ENCODE results near the gene TMEM101.
"Not testable (repeated sequence)": the region's sequence is repeated elsewhere in the genome, so short reads cannot be mapped to it uniquely, and the experiment has no call there.

Gene TMEM101

GRCh38 chr17:44000871-44001460, 13.8 kb downstream of the TMEM101 start:
- no peak for TF ChIP-seq CTCF (IDR thresholded peaks at IDR 0.05; ENCODE audit: low read depth, low read length)
- no peak for DNase-seq (ENCODE audit: low read depth, low spot score)
- no peak overlapping the region for H3K4me3 ChIP-seq (ENCODE audit: low read depth, low read length)
- in situ Hi-C loops (cut with HindIII; ENCODE audit: low sequenced_read_pairs), result no loop called here

GRCh38 chr17:44000141-44000860, 14.5 kb downstream of the TMEM101 start:
- no peak for DNase-seq (ENCODE audit: low read depth, low spot score)
- H3K4me3 ChIP-seq (ENCODE audit: low read depth, low read length), result no peak overlapping the region
- TF ChIP-seq CTCF (IDR thresholded peaks at IDR 0.05; ENCODE audit: low read depth, low read length), result no peak
- in situ Hi-C loops (cut with HindIII; ENCODE audit: low sequenced_read_pairs), result no loop called here

- in situ Hi-C loops (cut with HindIII; ENCODE audit: low sequenced_read_pairs), result no loop called here
- H3K4me3 ChIP-seq (ENCODE audit: low read depth, low read length), result no peak overlapping the region
- no peak for DNase-seq (ENCODE audit: low read depth, low spot score)
- TF ChIP-seq CTCF (IDR thresholded peaks at IDR 0.05; ENCODE audit: low read depth, low read length), result no peak
Measured at GRCh38 chr17:43999024-43999423, 15.7 kb downstream of the TMEM101 start.

- peak; percentile 64 for DNase-seq (ENCODE audit: low read depth, low spot score)
- in situ Hi-C loops (cut with HindIII; ENCODE audit: low sequenced_read_pairs), result no loop called here
- TF ChIP-seq CTCF (IDR thresholded peaks at IDR 0.05; ENCODE audit: low read depth, low read length), result no peak
- no peak overlapping the region for H3K4me3 ChIP-seq (ENCODE audit: low read depth, low read length)
Measured at GRCh38 chr17:43998552-43998951, 16.2 kb downstream of the TMEM101 start.

GRCh38 chr17:43997180-43997579, 17.6 kb downstream of the TMEM101 start:
- in situ Hi-C loops (cut with HindIII; ENCODE audit: low sequenced_read_pairs); H3K4me3 ChIP-seq (ENCODE audit: low read depth, low read length); DNase-seq (ENCODE audit: low read depth, low spot score): not testable (repeated sequence)

- in situ Hi-C loops (cut with HindIII; ENCODE audit: low sequenced_read_pairs), result no loop called here
- no peak for DNase-seq (ENCODE audit: low read depth, low spot score)
- TF ChIP-seq CTCF (IDR thresholded peaks at IDR 0.05; ENCODE audit: low read depth, low read length), result no peak
- no peak overlapping the region for H3K4me3 ChIP-seq (ENCODE audit: low read depth, low read length)
Measured at GRCh38 chr17:43995150-43995471, 19.7 kb downstream of the TMEM101 start.

- in situ Hi-C loops (cut with HindIII; ENCODE audit: low sequenced_read_pairs), result no loop called here
- peak; percentile 58 for DNase-seq (ENCODE audit: low read depth, low spot score)
- peak overlapping the region; percentile 40 for H3K4me3 ChIP-seq (ENCODE audit: low read depth, low read length)
- peak; percentile 87 for TF ChIP-seq CTCF (IDR thresholded peaks at IDR 0.05; ENCODE audit: low read depth, low read length)
Measured at GRCh38 chr17:43994272-43995149, 20.3 kb downstream of the TMEM101 start.
